OCI-LY3 (cell line): ENCODE data around the gene STK32C.
"Not testable (repeated sequence)": the region's sequence is repeated elsewhere in the genome, so short reads cannot be mapped to it uniquely, and the experiment has no call there.

Experiments used
- H2AFZ ChIP-seq: fragments of 200-600, 300-600 bp; shearing (Covaris generic); 2 replicates; pipeline ENCODE4 v1.6.0; 2014; ENCODE audit warnings: antibody characterized with exemption, low read depth, low read length
- H3K27ac ChIP-seq: fragments of 200-600, 300-600 bp; sonication (generic); 2 replicates; pipeline ENCODE4 v1.5.1; 2014; ENCODE audit warnings: mild to moderate bottlenecking, low read length, moderate library complexity, mixed read lengths
- H3K27me3 ChIP-seq: fragments of 200-600, 300-600 bp; sonication (generic); 2 replicates; pipeline ENCODE4 v1.6.1; 2014; ENCODE audit warnings: low read depth, low read length, mixed read lengths
- H3K36me3 ChIP-seq: fragments of 200-600, 300-600 bp; sonication (generic); replicated peaks from 2 replicates; pipeline ENCODE3; 2014; ENCODE audit warnings: low read depth, low read length, mixed read lengths
- H3K4me1 ChIP-seq: fragments of 300-600, 200-600 bp; sonication (generic); 2 replicates; pipeline ENCODE4 v1.6.1; 2014; ENCODE audit warnings: low read length, mixed read lengths
- H3K4me2 ChIP-seq: fragments of 200-600, 300-600 bp; sonication (generic); 2 replicates; pipeline ENCODE4 v1.6.1; 2014; ENCODE audit warnings: low read length, mixed read lengths
- H3K4me3 ChIP-seq: fragments of 300-600, 200-600 bp; sonication (generic); 2 replicates; pipeline ENCODE4 v1.5.1; 2014; ENCODE audit warnings: antibody characterized with exemption, mild to moderate bottlenecking, low read length, moderate library complexity
- H3K79me2 ChIP-seq: fragments of 300-600, 200-600 bp; shearing (Covaris generic); 2 replicates; pipeline ENCODE4 v1.6.1; 2014; ENCODE audit warnings: mild to moderate bottlenecking, low read length, mixed read lengths
- H3K9ac ChIP-seq: fragments of 300-600, 200-600 bp; shearing (Covaris generic); 2 replicates; pipeline ENCODE4 v1.6.0; 2014; ENCODE audit warnings: mild to moderate bottlenecking, low read length, moderate library complexity
- H3K9me3 ChIP-seq: fragments of 200-600, 300-600 bp; shearing (Covaris generic); 2 replicates; pipeline ENCODE4 v1.6.1; 2014; ENCODE audit warnings: low read length, mixed read lengths; ENCODE audit not compliant: insufficient read depth
- H4K20me1 ChIP-seq: fragments of 200-600, 300-600 bp; sonication (generic); 2 replicates; pipeline ENCODE4 v1.6.1; 2016; ENCODE audit warnings: low read length, mixed read lengths; ENCODE audit not compliant: insufficient read depth
- CTCF ChIP-seq: fragments of 200-600, 300-600 bp; sonication (generic); IDR thresholded peaks from 2 replicates; pipeline ENCODE4 v1.5.1; 2014; ENCODE audit warnings: antibody characterized with exemption, low read length, low read depth
- EZH2phosphoT487 ChIP-seq: fragments of 200-600 bp; shearing (Covaris generic); IDR thresholded peaks from 2 replicates; pipeline ENCODE4 v1.6.1; 2018; ENCODE audit warnings: antibody characterized with exemption, mixed run types, low read depth

The STK32C gene

GRCh38 chr10:132223156-132223590 is 84.6 kb downstream of the STK32C start:
- Histone ChIP-seq H3K27ac (no peak overlapping the region), H3K9me3 (no peaks in the 10 kb centered on the region)

GRCh38 chr10:132222726-132223125 is 85.0 kb downstream of the STK32C start:
- H3K36me3 ChIP-seq, result no peaks in the 10 kb centered on the region
- H2AFZ ChIP-seq, result no peak overlapping the region
- no peak overlapping the region for H3K4me3 ChIP-seq
- no peaks in the 10 kb centered on the region for H3K79me2 ChIP-seq
- no peaks in the 10 kb centered on the region for H4K20me1 ChIP-seq
- H3K4me2 ChIP-seq, result no peak overlapping the region
- no peaks in the 10 kb centered on the region for H3K4me1 ChIP-seq
- H3K9ac ChIP-seq, result no peak overlapping the region
- no peaks in the 10 kb centered on the region for H3K27me3 ChIP-seq
- TF ChIP-seq CTCF, result no peak
- H3K27ac ChIP-seq, result no peak overlapping the region
- H3K9me3 ChIP-seq, result no peaks in the 10 kb centered on the region

More at GRCh38 chr10:132223156-132223590, 84.6 kb downstream of the STK32C start:
- no peak overlapping the region for H3K9ac ChIP-seq
- no peak overlapping the region for H2AFZ ChIP-seq
- H3K4me2 ChIP-seq, result no peak overlapping the region
- no peaks in the 10 kb centered on the region for H3K36me3 ChIP-seq
- H3K4me3 ChIP-seq, result no peak overlapping the region
- peak; percentile 53 for TF ChIP-seq CTCF
- no peak for TF ChIP-seq EZH2phosphoT487
- no peaks in the 10 kb centered on the region for H4K20me1 ChIP-seq
- H3K79me2 ChIP-seq, result no peaks in the 10 kb centered on the region
- H3K27me3 ChIP-seq, result no peaks in the 10 kb centered on the region
- H3K4me1 ChIP-seq, result no peaks in the 10 kb centered on the region

- not testable (repeated sequence) for H3K79me2 ChIP-seq, H3K4me1 ChIP-seq, H4K20me1 ChIP-seq, H3K4me2 ChIP-seq, H3K36me3 ChIP-seq, H2AFZ ChIP-seq, H3K27me3 ChIP-seq, H3K4me3 ChIP-seq, H3K9me3 ChIP-seq, H3K27ac ChIP-seq, H3K9ac ChIP-seq
Observed at GRCh38 chr10:132220996-132221395, 86.8 kb downstream of the STK32C start.

- Histone ChIP-seq H4K20me1 (no peaks in the 10 kb centered on the region), H3K4me2 (no peak overlapping the region), H3K9me3 (no peaks in the 10 kb centered on the region), H3K36me3 (no peaks in the 10 kb centered on the region), H3K27ac (no peak overlapping the region), H2AFZ (no peak overlapping the region), H3K79me2 (no peaks in the 10 kb centered on the region), H3K27me3 (no peaks in the 10 kb centered on the region), H3K9ac (no peak overlapping the region), H3K4me1 (no peaks in the 10 kb centered on the region), H3K4me3 (no peak overlapping the region)
- TF ChIP-seq EZH2phosphoT487, result no peak
Observed at GRCh38 chr10:132220061-132220460, 87.7 kb downstream of the STK32C start.

GRCh38 chr10:132219486-132219885 is 88.3 kb downstream of the STK32C start:
- no peak overlapping the region for H3K27ac ChIP-seq
- no peaks in the 10 kb centered on the region for H3K79me2 ChIP-seq
- no peaks in the 10 kb centered on the region for H3K9me3 ChIP-seq
- no peaks in the 10 kb centered on the region for H4K20me1 ChIP-seq
- no peak overlapping the region for H2AFZ ChIP-seq
- H3K4me3 ChIP-seq, result no peak overlapping the region
- H3K4me1 ChIP-seq, result no peaks in the 10 kb centered on the region
- no peak overlapping the region for H3K4me2 ChIP-seq
- H3K27me3 ChIP-seq, result no peaks in the 10 kb centered on the region
- no peaks in the 10 kb centered on the region for H3K36me3 ChIP-seq
- TF ChIP-seq CTCF, result no peak
- no peak for TF ChIP-seq EZH2phosphoT487
- H3K9ac ChIP-seq, result no peak overlapping the region

- H3K9me3 ChIP-seq, H3K36me3 ChIP-seq, H2AFZ ChIP-seq: not testable (repeated sequence)
Observed at GRCh38 chr10:132216441-132216840, 91.3 kb downstream of the STK32C start.

More at GRCh38 chr10:132216441-132216840, 91.3 kb downstream of the STK32C start:
- H3K4me3 ChIP-seq, H3K4me1 ChIP-seq, H4K20me1 ChIP-seq, H3K79me2 ChIP-seq, H3K9ac ChIP-seq, H3K27me3 ChIP-seq, H3K27ac ChIP-seq, H3K4me2 ChIP-seq: not testable (repeated sequence)
